K562 (cell line): ENCODE results near the gene MTOR. TPM values are rescaled to one million over a fixed set of nuclear protein-coding genes. Genes with fewer than 3 reads are reported as not detected.

Experiments used
- BDP1 ChIP-seq: IDR thresholded peaks from 3 replicates; pipeline ENCODE4 v1.6.1; 2011; ENCODE audit not compliant: insufficient read length, insufficient read depth
- BHLHE40 ChIP-seq: IDR thresholded peaks from 2 replicates; pipeline ENCODE4 v1.6.1; 2011; ENCODE audit warnings: low read length, improper control_type of control experiment
- CBX3 ChIP-seq, 2 experiments: IDR thresholded peaks; 1 replicate in 1 of 2; 2 replicates in 1 of 2; pipeline ENCODE4 v1.6.1; 2012; ENCODE audit warnings: inconsistent platforms in 2 of 2, low read length in 2 of 2, borderline replicate concordance in 1 of 2, control low read depth in 1 of 2
- DDX20 ChIP-seq: fragments of 450-650 bp; IDR thresholded peaks from 2 replicates; pipeline ENCODE4 v1.6.1; 2016; ENCODE audit warnings: missing genetic modification characterization, low read depth, mild to moderate bottlenecking, missing compliant biosample characterization, moderate library complexity
- DPF2 ChIP-seq: fragments of 450-650 bp; IDR thresholded peaks from 2 replicates; pipeline ENCODE4 v1.6.1; 2016
- ELF1 ChIP-seq: fragments of 200-800 bp; sonication (Bioruptor generic); IDR thresholded peaks from 2 replicates; pipeline ENCODE4 v1.6.1; 2016; ENCODE audit warnings: missing genetic modification characterization, missing compliant biosample characterization
- ETV5 ChIP-seq: sonication (generic); formaldehyde crosslinking; IDR thresholded peaks from 2 replicates; pipeline ENCODE4 v1.4.0; 2020; ENCODE audit warnings: low read depth, mild to moderate bottlenecking, missing genetic modification reagents
- GATAD2A ChIP-seq: fragments of 450-650 bp; IDR thresholded peaks from 2 replicates; pipeline ENCODE4 v1.6.1; 2017
- HCFC1 ChIP-seq: IDR thresholded peaks from 2 replicates; pipeline ENCODE4 v1.6.1; 2012; ENCODE audit warnings: low read depth, low read length, improper control_type of control experiment
- KAT8 ChIP-seq: fragments of 450-650 bp; IDR thresholded peaks from 2 replicates; pipeline ENCODE4 v1.6.1; 2016; ENCODE audit warnings: low read depth, mild to moderate bottlenecking
- KDM5B ChIP-seq: fragments of 200-600 bp; sonication (generic); IDR thresholded peaks from 2 replicates; pipeline ENCODE4 v1.6.1; 2012; ENCODE audit warnings: low read depth, mild to moderate bottlenecking, moderate library complexity, low read length, control low read depth, inconsistent platforms; ENCODE audit not compliant: insufficient replicate concordance
- KLF1 ChIP-seq: fragments of 450-650 bp; IDR thresholded peaks from 2 replicates; pipeline ENCODE4 v1.6.1; 2016; ENCODE audit warnings: missing genetic modification characterization, missing compliant biosample characterization
- MEIS2 ChIP-seq: fragments of 450-650 bp; IDR thresholded peaks from 2 replicates; pipeline ENCODE4 v1.6.1; 2014; ENCODE audit warnings: mild to moderate bottlenecking; ENCODE audit not compliant: partially characterized antibody
- OTX1 ChIP-seq: fragments of 450-650 bp; formaldehyde crosslinking; IDR thresholded peaks from 2 replicates; pipeline ENCODE4 v1.4.0; 2022; ENCODE audit warnings: mild to moderate bottlenecking
- POU5F1 ChIP-seq: fragments of 150-350 bp; IDR thresholded peaks from 2 replicates; pipeline ENCODE4 v1.6.1; 2014; ENCODE audit warnings: borderline replicate concordance, low read length, low read depth, mild to moderate bottlenecking; ENCODE audit not compliant: partially characterized antibody
- PTTG1 ChIP-seq: fragments of 450-650 bp; IDR thresholded peaks from 2 replicates; pipeline ENCODE4 v1.6.1; 2016; ENCODE audit warnings: low read depth, mild to moderate bottlenecking, missing genetic modification characterization, missing compliant biosample characterization
- RCOR1 ChIP-seq, 2 experiments: IDR thresholded peaks; 2 replicates each; pipeline ENCODE4 v1.6.1; 2012; ENCODE audit warnings: low read depth in 2 of 2, low read length in 2 of 2, borderline replicate concordance in 1 of 2, improper control_type of control experiment in 1 of 2
- RNF2 ChIP-seq: sonication (generic); IDR thresholded peaks from 2 replicates; pipeline ENCODE4 v1.6.1; 2016
- SNRNP70 ChIP-seq: fragments of 200-400 bp; formaldehyde crosslinking; optimal IDR thresholded peaks from 2 replicates; pipeline ENCODE3; 2017; ENCODE audit warnings: low read depth, low read length
- SP1 ChIP-seq: sonication (generic); formaldehyde crosslinking; IDR thresholded peaks from 2 replicates; pipeline ENCODE4 v1.8.1; 2022; ENCODE audit warnings: mild to moderate bottlenecking, missing genetic modification reagents
- TEAD4 ChIP-seq, 2 experiments: sonication (generic) in 1 of 2; formaldehyde crosslinking in 1 of 2; IDR thresholded peaks; 2 replicates each; pipeline versions ENCODE4 v1.6.1 to v1.8.0; 2012 to 2022; ENCODE audit warnings: borderline replicate concordance in 1 of 2, inconsistent platforms in 1 of 2, low read length in 1 of 2, mild to moderate bottlenecking in 1 of 2, missing genetic modification reagents in 1 of 2
- TRIM24 ChIP-seq, 2 experiments: fragments of 450-650 bp; IDR thresholded peaks; 2 replicates each; pipeline ENCODE4 v1.6.1; 2016
- ZBTB8A ChIP-seq: fragments of 450-650 bp; IDR thresholded peaks from 2 replicates; pipeline ENCODE4 v1.6.1; 2018; ENCODE audit warnings: mild to moderate bottlenecking, moderate library complexity; ENCODE audit not compliant: partially characterized antibody
- ZFPM2 ChIP-seq: fragments of 250-450 bp; sonication (Bioruptor Pico); IDR thresholded peaks from 2 replicates; pipeline ENCODE4 v1.5.1; 2022; ENCODE audit warnings: mild to moderate bottlenecking
- ZNF12 ChIP-seq: sonication (generic); formaldehyde crosslinking; IDR thresholded peaks from 2 replicates; pipeline ENCODE4 v1.4.0; 2020; ENCODE audit warnings: mild to moderate bottlenecking, missing genetic modification reagents
- ZNF589 ChIP-seq: fragments of 200-800 bp; sonication (Bioruptor generic); IDR thresholded peaks from 2 replicates; pipeline ENCODE4 v1.6.1; 2016; ENCODE audit warnings: low read depth, missing genetic modification characterization, missing compliant biosample characterization
- ZNF76 ChIP-seq: fragments of 250-450 bp; sonication (Bioruptor Pico); IDR thresholded peaks from 2 replicates; pipeline ENCODE4 v1.4.0; 2020; ENCODE audit warnings: mild to moderate bottlenecking, moderate library complexity, borderline replicate concordance
- polyA plus RNA-seq, 8 experiments: library from polyadenylated mRNA; depleted of rRNA in 4 of 8; stranded (reverse) in 5 of 8; unstranded in 3 of 8; fragments of >200 nt; fragmentation: Nextera tagmentation in 2 of 8; fragmentation: Illumina TruSeq in 1 of 8; extraction: Ambion mirVana in 2 of 8; extraction: Trizol in 1 of 8; gene quantifications; 2 replicates each; pipeline versions ENCODE4 v1.2.1 to v1.2.3, GENCODE V29; 2011 to 2014; ENCODE audit warnings: inconsistent platforms in 1 of 8, missing spikeins in 1 of 8
- total RNA-seq, 7 experiments: library from RNA; depleted of rRNA in 6 of 7; stranded (reverse); fragments of >200 nt in 6 of 7; fragmentation: Illumina TruSeq in 2 of 7; extraction: Trizol in 2 of 7; gene quantifications; 2 replicates each; pipeline versions ENCODE4 v1.2.1 to v1.2.3, GENCODE V29; 2011 to 2021; ENCODE audit warnings: low replicate concordance in 1 of 7
- TF ChIP-seq, protein P1 (sequence below): sonication (generic); formaldehyde crosslinking; IDR thresholded peaks from 2 replicates; pipeline ENCODE4 v1.8.1; 2023; ENCODE audit warnings: mild to moderate bottlenecking, missing genetic modification reagents

MTOR gene
- total and polyA plus RNA-seq, 9 of the 15 experiments (the other 6 are each of a cell fraction or from before 2014, with no cell fraction given), result 11.4 to 71.4 (median 52.2) TPM

DNA sequence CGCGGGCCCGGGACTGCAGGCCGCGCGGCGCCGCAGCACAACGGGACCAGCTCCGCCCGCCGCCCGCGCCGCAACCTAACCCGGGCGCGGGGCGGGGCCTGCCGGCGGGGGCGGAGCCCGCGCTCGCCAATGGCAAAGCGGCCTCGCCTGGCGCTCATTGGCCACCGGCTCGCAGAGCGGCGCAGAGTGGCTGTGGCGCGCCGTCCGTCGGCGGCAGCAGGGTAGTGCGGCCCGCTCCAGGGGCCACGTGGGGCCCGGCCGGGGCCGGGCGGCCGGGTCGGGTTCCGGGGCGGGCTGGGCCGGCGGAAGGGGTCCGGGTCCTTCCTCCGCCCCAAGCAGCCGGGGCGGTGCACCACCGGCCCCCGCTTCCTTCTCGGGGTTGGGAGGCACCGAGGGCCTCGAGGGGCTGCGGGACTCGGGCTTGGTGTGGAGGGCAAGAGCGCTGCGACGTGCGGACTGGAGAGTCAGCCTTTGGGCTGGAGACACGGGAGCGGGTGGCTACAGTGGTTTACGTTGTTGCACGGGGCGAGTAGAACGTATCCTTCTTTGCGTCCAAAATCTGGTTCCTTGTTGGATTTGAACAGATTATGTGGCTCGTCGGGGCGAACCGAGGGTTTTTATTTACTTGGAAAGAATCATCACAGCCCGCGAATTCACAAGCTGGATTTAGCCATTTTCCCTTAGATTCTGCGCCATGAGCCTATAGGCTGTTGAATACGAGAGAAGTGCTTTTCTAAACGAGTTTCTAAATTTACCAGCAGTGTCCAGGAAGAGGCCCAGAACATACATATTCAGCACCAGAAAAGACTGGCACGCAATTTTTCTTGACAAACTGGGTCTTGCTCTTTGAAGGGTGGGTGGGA lies 202.2 kb downstream of the MTOR start, which contains the start of gene SRM (continued):
- TF ChIP-seq RNF2 (no peak), ZFPM2 (CRISPR knock-in tag) (no peak), TEAD4 (IDR thresholded peaks at IDR 0.05; ENCODE audit: low read length) (no peak), TEAD4 (CRISPR knock-in tag; IDR thresholded peaks at IDR 0.05; ENCODE audit: borderline replicate concordance) (no peak), ELF1 (tag) (no peak), ZNF12 (CRISPR knock-in tag) (no peak), ZBTB8A (no peak), MEIS2 (no peak), KLF1 (tag) (no peak), SNRNP70 (no peak), ZNF589 (CRISPR knock-in tag) (no peak), PTTG1 (tag) (no peak), BDP1 (no peak), KAT8 (no peak), BHLHE40 (0 out of 2 replicates have a peak, but pooled peaks have one; percentile 8), HCFC1 (peak; percentile 72), RCOR1 (IDR thresholded peaks at IDR 0.05; ENCODE audit: borderline replicate concordance in 1 of 2, low read depth in 2 of 2, low read length in 2 of 2) (no peak), TRIM24 (IDR thresholded peaks at IDR 0.05) (peak in 1 of 2 experiments; percentile 16; a peak in 1 of 4 replicates), CBX3 (IDR thresholded peaks at IDR 0.05; ENCODE audit: borderline replicate concordance in 1 of 2, low read length in 2 of 2) (no peak), GATAD2A (no peak), KDM5B (peak; percentile 89), DDX20 (tag) (no peak), POU5F1 (no peak), ETV5 (CRISPR knock-in tag) (no peak), DPF2 (no peak), ZNF76 (no peak), OTX1 (CRISPR knock-in tag) (no peak), SP1 (CRISPR knock-in tag) (0 out of 2 replicates have a peak, but pooled peaks have one; percentile 29)
- TF ChIP-seq, protein P1, sequence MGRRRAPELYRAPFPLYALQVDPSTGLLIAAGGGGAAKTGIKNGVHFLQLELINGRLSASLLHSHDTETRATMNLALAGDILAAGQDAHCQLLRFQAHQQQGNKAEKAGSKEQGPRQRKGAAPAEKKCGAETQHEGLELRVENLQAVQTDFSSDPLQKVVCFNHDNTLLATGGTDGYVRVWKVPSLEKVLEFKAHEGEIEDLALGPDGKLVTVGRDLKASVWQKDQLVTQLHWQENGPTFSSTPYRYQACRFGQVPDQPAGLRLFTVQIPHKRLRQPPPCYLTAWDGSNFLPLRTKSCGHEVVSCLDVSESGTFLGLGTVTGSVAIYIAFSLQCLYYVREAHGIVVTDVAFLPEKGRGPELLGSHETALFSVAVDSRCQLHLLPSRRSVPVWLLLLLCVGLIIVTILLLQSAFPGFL (CRISPR knock-in tag), result no peak
